ENCODE data around the gene FAF2.
A peak's percentile ranks its signal among the peaks of the same experiment; 100 is the strongest.
"Not testable (repeated sequence)": the region's sequence is repeated elsewhere in the genome, so short reads cannot be mapped to it uniquely, and the experiment has no call there.

The FAF2 gene

DNA sequence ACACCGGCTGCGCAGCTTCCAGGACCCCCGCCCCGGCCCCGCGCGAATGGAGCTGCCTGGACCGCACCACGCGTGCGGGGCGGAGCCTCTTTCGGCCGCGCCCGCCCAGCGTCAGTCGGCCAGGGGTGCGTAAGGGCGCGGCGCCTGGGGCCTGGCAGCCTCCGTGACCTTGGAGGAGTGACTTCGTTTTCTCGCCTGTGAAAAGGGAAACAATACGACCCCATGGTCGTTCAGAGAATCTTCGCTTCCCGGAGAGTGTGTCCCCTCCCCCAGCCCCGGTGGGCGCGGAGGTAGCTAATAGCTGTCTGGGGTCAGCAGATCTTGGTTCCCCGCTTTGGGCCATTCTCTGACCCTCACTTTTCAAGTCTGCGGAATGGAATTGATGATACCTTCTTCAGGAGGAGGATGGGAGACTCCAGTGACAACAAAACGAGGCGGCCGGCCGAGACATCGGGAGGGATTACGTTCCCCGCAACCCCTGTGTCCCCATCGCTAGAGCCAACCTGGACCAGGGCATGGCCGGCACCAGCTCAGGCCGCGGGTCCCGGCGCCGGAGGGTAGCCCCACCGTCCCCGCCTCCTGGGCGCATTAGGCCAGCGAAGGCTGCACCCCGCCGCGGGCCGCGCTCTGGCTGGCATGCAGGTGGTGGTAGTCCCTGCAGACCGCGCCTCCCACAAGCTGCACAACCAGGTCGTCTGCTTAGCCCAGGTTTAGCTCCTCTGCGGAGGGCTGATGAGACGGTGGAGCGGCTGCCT lies 95.4 kb downstream of the FAF2 start:
- DNase-seq (ENCODE audit: low spot score), result peak; percentile 81

DNA sequence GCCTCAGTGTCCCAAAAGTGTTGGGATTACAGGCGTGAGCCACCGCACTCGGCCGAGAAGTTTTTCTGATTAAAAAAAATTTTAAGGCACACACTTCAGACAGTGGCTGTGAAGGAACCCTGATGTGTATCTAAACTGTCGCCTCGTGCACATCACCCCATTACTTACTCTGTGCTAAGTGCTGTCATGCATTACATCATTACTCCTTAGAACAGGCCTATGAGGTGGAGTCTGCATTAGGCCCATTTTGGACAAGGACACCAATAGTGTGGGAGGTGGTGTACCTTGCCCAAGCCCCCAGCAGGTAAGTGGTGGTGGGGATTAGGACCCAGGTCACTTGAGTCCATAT lies 97.2 kb downstream of the FAF2 start:
- DNase-seq (ENCODE audit: low spot score), result no peak

DNA sequence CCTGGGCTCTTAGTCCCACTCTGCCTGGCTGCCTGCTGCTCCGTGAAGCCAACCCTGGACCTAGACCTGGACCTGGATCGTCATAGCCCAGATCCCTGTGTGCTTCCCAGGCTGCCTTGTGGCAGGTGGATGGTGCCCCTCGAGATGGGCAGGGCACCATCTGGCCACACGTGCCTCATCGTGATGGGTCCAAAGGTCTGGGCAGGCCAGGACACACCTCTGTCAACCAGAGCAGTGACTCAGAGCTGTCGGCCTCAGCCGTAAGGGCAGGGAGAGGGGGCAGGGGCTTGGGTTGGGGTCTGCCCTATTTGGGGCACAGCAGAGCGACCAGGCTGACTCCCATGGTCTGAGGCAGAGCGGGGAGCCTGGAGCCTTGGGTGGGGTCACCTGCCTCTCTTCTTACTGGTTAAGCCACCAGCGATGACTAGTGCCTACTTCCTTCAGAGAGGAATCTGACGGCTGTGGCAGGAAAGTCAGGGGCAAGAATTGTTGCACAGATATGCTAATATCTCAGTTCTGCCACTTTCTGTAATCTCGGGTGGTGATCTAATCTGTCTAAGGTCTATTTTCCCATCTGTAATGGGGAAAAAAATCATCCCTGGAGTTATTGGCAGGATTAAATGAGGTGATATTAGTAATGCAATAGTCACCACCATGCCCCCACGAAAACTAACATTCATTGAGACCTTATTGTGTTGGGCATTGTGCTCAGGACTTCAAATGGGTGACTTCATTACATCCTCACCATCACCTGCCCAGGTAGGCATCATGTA lies 97.7 kb downstream of the FAF2 start:
- no peak for DNase-seq (ENCODE audit: low spot score)

DNA sequence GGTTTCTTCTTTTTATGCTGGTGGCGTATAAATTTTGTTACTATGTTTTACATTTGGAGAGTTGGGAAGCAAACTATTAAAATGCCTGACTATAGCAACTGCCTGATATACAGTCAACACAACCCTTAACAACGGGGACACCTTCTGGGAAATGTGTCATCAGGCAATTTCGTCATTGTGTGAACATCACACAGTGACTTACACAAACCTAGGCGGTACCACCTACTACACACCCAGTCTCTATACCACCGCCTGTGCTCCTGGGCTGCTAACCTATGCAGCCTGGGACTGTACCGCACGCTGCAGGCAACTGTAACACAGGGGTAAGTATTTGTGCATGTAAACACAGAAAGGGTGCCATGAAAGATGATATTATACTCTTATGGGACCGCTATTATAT lies 99.6 kb downstream of the FAF2 start:
- no peak for DNase-seq (ENCODE audit: low spot score)

DNA sequence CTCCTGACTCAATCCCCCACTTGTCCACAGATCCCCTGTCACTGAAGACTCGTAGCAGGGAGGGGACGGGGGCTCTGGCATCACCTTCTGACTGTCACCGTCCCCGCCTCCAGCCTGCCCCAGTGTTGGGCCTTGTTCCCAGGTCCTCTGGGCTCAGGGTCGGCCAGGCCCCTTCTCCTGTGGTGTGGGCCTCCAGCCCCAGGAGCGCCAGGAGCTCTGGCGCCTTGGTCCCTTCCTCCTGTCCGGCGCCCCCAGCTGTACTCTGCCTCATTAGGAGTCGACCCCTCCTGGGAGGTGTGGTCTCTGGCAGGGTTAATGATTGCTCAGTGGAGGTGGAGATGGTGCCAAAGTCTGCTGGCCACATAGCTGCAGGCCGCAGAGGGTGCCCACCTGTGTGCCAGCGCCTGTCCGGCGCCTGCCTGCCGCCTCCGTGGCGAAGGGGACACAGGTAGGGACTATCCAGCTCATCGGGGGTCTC lies 100.8 kb downstream of the FAF2 start, which contains the start of gene CDHR2:
TSS of gene CDHR2 (plus strand) at position 376 of the 478 bp plus-strand sequence. CDS start 16,011 bp downstream, outside the sequence.
- no peak for DNase-seq (ENCODE audit: low spot score)

DNA sequence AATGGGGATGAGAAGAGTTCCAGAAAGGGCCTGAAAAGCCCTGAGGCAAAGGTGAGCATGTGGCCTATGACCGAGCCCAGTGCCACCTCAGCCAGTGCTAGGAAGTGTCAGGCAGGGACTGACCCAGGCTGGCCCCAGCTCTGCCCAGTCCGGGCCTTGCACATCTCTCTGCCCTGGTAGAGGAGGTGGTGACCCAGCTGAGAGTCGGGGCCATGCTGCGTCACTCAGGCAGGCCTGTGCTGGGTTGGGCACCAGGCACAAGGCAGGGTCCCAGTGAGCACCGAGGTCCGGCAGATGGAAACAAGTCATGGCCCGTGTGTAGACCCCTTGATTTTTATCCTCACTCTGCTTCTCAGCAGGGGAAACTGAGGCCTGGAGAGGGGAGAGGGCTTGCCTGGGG lies 101.7 kb downstream of the FAF2 start:
- DNase-seq (ENCODE audit: low spot score), result no peak

DNA sequence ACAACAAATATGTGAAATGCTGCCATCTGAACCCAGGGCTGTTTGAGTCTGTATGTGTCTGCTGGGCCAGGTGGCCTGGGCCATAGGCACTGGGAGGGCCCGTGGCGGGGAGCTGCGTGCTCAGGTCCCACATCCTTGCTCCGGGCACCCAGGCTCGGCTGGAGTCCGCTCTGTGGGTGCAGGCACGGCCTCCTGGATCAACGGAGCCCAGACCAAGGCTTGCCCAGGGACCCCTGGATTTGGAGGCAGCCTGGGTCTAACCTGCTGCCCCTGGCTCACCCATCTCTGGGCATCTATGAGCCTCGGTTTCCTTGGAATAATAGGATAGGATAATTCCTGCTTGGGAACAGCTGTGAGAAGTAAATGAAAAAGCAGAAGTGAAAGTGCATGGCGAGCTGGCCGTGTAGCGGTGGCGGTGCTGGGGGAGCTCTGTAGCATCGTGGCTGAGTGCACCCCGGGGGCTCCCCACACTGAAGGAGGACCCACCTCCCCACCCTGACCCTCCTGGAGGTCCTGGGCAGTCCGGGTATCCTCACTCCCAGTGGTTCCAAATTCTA lies 102.2 kb downstream of the FAF2 start:
- no peak for DNase-seq (ENCODE audit: low spot score)

DNA sequence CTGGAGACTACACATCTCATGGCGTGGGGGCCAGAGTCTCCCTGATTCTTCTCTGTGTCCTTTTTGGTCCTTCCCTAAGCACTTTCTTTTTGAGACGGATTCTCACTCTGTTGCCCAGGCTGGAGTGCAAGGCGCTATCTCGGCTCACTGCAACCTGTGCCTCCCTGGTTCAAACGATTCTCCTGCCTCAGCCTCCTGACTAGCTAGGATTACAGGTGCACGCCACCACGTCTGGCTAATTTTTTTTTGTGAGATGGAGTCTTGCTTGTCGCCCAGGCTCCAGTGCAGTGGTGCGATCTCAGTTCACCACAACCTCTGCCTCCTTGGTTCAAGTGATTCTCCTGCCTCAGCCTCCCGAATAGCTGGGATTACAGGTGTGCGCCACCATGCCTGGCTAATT lies 102.8 kb downstream of the FAF2 start:
- not testable (repeated sequence) for DNase-seq (ENCODE audit: low spot score)

DNA sequence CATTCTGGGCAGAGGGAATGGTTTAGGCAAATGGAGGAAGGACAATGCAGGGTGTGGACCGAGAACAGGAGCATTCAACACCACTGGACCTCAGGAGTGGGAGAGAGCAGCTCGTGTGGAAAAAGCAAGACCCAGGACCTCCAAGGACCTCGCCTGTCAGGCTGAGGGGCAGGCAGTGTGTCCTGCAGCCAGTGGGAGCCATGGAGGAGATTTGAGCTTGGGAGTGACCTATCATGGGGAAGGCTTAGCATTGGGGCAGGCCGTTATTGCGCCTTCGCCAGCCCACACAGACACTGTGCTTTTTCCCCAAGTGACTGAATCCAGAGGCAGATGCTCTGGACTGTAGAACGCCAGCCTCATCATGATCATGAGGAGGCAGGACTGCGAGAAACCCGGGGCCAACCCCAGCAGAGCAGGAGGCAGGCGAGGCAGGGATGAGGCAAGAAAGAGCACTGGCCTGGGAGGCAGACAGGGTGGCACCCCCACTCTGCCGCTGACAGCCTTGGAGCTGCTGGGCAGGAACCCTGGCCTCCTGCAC lies 104.2 kb downstream of the FAF2 start:
- DNase-seq (ENCODE audit: low spot score), result no peak

DNA sequence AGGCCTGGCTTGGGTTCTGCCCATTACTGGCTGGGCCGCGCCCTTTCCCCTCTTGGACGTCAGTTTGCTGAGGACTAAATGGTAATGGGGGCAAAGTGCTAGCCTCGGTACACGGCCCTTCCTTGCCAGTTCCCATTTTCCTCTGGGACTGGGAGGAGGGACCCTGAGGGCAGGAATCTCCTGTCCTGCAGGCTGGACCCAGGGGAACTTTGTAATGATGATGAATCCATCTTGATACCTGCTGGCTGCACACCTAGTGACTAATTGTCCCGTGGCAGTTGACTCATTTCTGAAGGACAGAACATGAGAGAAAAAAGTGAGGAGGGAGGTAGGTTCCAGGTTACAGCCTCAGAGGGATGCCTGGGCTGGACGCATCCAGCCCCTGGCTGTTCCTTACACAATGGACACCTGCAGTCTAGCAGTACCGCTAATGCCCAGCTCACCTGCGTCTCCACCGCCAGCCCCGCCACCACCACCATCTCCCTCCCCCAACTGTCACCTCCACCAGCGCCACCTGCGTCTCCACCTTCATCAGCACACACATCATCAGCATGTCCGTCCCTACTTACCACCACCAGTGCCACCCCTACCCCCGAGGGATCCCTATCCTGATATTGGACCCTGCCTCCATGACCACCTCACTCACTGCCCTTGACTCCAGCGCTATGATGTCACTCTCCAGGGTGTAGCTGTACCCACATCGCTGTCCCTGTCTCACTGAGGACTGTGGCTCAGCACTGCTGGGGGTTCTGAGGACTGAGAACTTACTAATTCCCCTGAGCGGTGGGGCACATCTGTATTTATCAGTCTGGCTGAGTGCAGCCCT lies 105.3 kb downstream of the FAF2 start:
- no peak for DNase-seq (ENCODE audit: low spot score)

DNA sequence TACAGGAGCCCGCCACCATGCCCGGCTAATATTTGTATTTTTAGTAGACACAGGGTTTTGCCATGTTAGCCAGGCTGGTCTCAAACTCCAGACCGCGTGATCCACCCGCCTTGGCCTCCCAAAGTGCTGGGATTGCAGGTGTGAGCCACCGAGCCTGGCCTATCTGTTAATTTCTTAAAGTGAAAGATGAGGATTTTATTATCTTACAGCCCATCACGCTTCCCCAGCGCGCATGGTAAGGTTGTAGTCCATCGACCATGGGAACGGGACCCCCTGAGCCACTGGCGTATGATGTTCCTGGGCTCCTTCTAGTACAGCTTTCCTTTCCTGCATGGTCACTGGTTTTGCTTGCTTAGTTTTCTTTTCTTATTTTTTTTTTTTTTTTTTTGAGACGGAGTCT lies 109.7 kb downstream of the FAF2 start:
- no peak for DNase-seq (ENCODE audit: low spot score)
